Endothelial cell of umbilical vein (primary cell): ENCODE results near the gene TUBD1. TPM values are rescaled to one million over a fixed set of nuclear protein-coding genes. Genes with fewer than 3 reads are reported as not detected.

Experiments used
- BruUV-seq: library from RNA; stranded (reverse); fragments of 400-500 nt; replicated peaks from 2 replicates; lab custom pipeline; 2021; lab: Mats Ljungman, UMichigan
- CTCF ChIA-PET: fragments of 300-600, 350-600 bp; sonication (Branson Sonifier 250); formaldehyde crosslinking; loops from one replicate; lab custom pipeline; 2021; ENCODE audit warnings: antibody characterized with exemption, inconsistent platforms; lab: Charles Lee
- POLR2A ChIA-PET: fragments of 300-600, 350-600 bp; sonication (Branson Sonifier 250); formaldehyde crosslinking; loops from one replicate; lab custom pipeline; 2021; ENCODE audit warnings: antibody characterized with exemption, inconsistent platforms; lab: Charles Lee
- DNase-seq: peaks from one replicate; pipeline ENCODE4 v3.0.0-alpha.2; 2011; ENCODE audit warnings: low read depth, low spot score
- FAIRE-seq: peaks from 2 replicates; lab custom pipeline; 2011; peaks lifted over from hg19 to GRCh38; lab: Jason Lieb, UNC
- H2AFZ ChIP-seq: 2 replicates; pipeline ENCODE4 v1.6.0; 2012; ENCODE audit warnings: low read depth, low read length, control low read depth, inconsistent platforms
- H3K27ac ChIP-seq: 2 replicates; pipeline ENCODE4 v1.5.1; 2011; ENCODE audit warnings: low read depth, mild to moderate bottlenecking, control low read depth, low read length, moderate library complexity; ENCODE audit not compliant: insufficient read depth
- H3K27me3 ChIP-seq, 2 experiments: 2 replicates each; pipeline versions ENCODE4 v1.6.0 to v1.6.1; 2011; ENCODE audit warnings: low read length in 2 of 2, mixed read lengths in 1 of 2; ENCODE audit not compliant: control insufficient read depth in 2 of 2, insufficient read depth in 2 of 2
- H3K36me3 ChIP-seq, 2 experiments: 2 replicates in 1 of 2; 3 replicates in 1 of 2; pipeline ENCODE4 v1.5.1; 2011; ENCODE audit warnings: low read length in 2 of 2, mild to moderate bottlenecking in 1 of 2, moderate library complexity in 1 of 2; ENCODE audit not compliant: control insufficient read depth in 2 of 2, insufficient read depth in 2 of 2; ENCODE audit errors: extremely low read depth in 1 of 2
- H3K4me1 ChIP-seq: 3 replicates; pipeline ENCODE4 v1.5.1; 2011; ENCODE audit warnings: mild to moderate bottlenecking, low read length; ENCODE audit not compliant: control insufficient read depth, insufficient read depth; ENCODE audit errors: extremely low read depth
- H3K4me2 ChIP-seq: 2 replicates; pipeline ENCODE4 v1.6.1; 2011; ENCODE audit warnings: low read length, control low read depth, mixed read lengths; ENCODE audit not compliant: insufficient read depth
- H3K4me3 ChIP-seq, 3 experiments: fragments of 200-600 bp in 1 of 3; sonication (generic), shearing (Covaris generic) in 1 of 3; replicated peaks in 1 of 3; 2 replicates each; pipeline ENCODE4 v1.5.1; 2011 to 2016; ENCODE audit warnings: control low read depth in 3 of 3, low read length in 3 of 3, mild to moderate bottlenecking in 2 of 3, inconsistent platforms in 1 of 3, low read depth in 1 of 3, moderate library complexity in 1 of 3; ENCODE audit not compliant: insufficient read depth in 1 of 3
- H3K79me2 ChIP-seq: 2 replicates; pipeline ENCODE4 v1.6.0; 2012; ENCODE audit warnings: low read length, inconsistent platforms; ENCODE audit not compliant: control insufficient read depth, insufficient read depth
- H3K9ac ChIP-seq: replicated peaks from 2 replicates; pipeline ENCODE3; 2011; ENCODE audit warnings: low read length, control low read depth; ENCODE audit not compliant: insufficient read depth; ENCODE audit errors: extremely low read depth
- H3K9me1 ChIP-seq: replicated peaks from 3 replicates; pipeline ENCODE4 v1.6.0; 2011; ENCODE audit warnings: mild to moderate bottlenecking, low read length; ENCODE audit not compliant: control insufficient read depth, insufficient read depth; ENCODE audit errors: extremely low read depth
- H3K9me3 ChIP-seq: replicated peaks from 2 replicates; pipeline ENCODE4 v1.5.1; 2012; ENCODE audit warnings: low read length, inconsistent platforms; ENCODE audit not compliant: control insufficient read depth, insufficient read depth
- H4K20me1 ChIP-seq: replicated peaks from 2 replicates; pipeline ENCODE3; 2011; ENCODE audit warnings: mild to moderate bottlenecking, low read length; ENCODE audit not compliant: control insufficient read depth, insufficient read depth; ENCODE audit errors: extremely low read depth
- EZH2 ChIP-seq: IDR thresholded peaks from 2 replicates; pipeline ENCODE4 v1.6.1; 2012; ENCODE audit warnings: borderline replicate concordance, low read depth, mild to moderate bottlenecking, moderate library complexity, low read length, inconsistent platforms; ENCODE audit not compliant: severe bottlenecking
- FOS ChIP-seq: IDR thresholded peaks from 2 replicates; pipeline ENCODE4 v1.6.1; 2011; ENCODE audit warnings: mild to moderate bottlenecking, low read length, moderate library complexity, borderline replicate concordance; ENCODE audit not compliant: insufficient read depth
- GATA2 ChIP-seq: IDR thresholded peaks from 2 replicates; pipeline ENCODE4 v1.7.0; 2011; ENCODE audit warnings: low read depth, mild to moderate bottlenecking, moderate library complexity, mixed read lengths, low read length; ENCODE audit not compliant: insufficient read length, insufficient read depth
- JUN ChIP-seq: IDR thresholded peaks from 2 replicates; pipeline ENCODE4 v1.6.1; 2011; ENCODE audit warnings: borderline replicate concordance, low read depth; ENCODE audit not compliant: insufficient read length, insufficient read depth
- POLR2A ChIP-seq: IDR thresholded peaks from 2 replicates; pipeline ENCODE4 v1.6.1; 2012; ENCODE audit warnings: low read depth, mild to moderate bottlenecking, control low read depth, low read length
- POLR2AphosphoS5 ChIP-seq: IDR thresholded peaks from 2 replicates; pipeline ENCODE4 v1.6.1; 2012; ENCODE audit warnings: low read depth, mild to moderate bottlenecking, control low read depth, low read length, moderate library complexity; ENCODE audit not compliant: insufficient read depth
- dilution Hi-C: fragments of 300-500 bp; cut with MboI; formaldehyde crosslinking; loops from one replicate; pipeline ENCODE4 v1.15.0; 2019; ENCODE audit warnings: low sequenced_read_pairs; ENCODE audit not compliant: extremely low pct_ligation_motif_present
- intact Hi-C: fragments of 100-400 bp; cut with micrococcal nuclease; formaldehyde crosslinking; loops from one replicate; pipeline ENCODE4 v1.10.0; 2022
- polyA plus RNA-seq, 4 experiments: library from polyadenylated mRNA; depleted of rRNA in 3 of 4; stranded (reverse) in 3 of 4; unstranded in 1 of 4; fragments of >200 nt; gene quantifications; 2 replicates each; pipeline versions ENCODE4 v1.2.1 to v1.2.3, GENCODE V29; 2011 to 2012; ENCODE audit warnings: missing spikeins in 1 of 4
- total RNA-seq: library from RNA; stranded (reverse); gene quantifications from 2 replicates; pipeline ENCODE4 v1.2.3, GENCODE V29; 2021
- TF ChIP-seq, protein P1 (sequence below): IDR thresholded peaks from 2 replicates; pipeline ENCODE4 v1.6.1; 2011; ENCODE audit not compliant: insufficient read depth, insufficient read length

The TUBD1 gene
- total and polyA plus RNA-seq, 2 donors (not counting 3 experiments of a cell fraction or from before 2014, with no cell fraction given) = 4.9 to 11.3 TPM

DNA sequence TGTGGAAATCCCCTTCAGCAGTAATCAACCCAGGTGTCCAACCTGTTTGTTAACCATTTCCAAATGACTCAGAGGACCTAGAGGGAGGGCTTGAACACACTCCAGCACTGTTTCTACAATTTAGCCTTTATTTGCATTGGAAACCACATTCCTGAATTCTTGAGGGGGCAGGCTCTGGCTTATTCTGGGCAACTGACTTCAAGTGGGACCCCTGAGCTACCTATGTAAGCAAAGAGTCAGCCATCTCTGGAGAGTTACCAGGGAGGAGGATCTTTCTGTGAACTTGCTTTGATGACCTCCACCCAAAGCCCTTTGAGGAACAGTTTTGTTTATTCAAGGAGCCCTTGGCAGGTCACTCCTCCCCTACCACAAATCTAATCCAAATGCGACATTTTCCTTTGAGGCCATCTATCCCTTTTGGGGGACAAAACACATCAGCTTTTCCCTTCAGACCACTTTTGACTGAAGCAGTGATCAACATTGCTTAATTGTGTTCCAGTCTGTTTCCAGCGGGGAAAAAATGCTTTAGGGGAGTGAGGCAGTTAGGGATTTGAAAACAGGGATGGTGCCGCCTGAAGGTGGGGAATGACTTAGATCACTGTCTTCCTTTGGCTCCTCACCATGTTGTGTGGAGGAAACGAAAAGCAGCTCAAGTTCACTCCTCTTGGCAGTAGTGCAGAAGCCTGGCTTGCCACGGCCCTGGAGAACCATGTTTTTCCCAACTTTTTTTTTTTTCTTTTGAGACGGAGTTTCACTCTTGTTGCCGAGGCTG is 46.2 kb downstream of the TUBD1 start:
- no peak for FAIRE-seq

DNA sequence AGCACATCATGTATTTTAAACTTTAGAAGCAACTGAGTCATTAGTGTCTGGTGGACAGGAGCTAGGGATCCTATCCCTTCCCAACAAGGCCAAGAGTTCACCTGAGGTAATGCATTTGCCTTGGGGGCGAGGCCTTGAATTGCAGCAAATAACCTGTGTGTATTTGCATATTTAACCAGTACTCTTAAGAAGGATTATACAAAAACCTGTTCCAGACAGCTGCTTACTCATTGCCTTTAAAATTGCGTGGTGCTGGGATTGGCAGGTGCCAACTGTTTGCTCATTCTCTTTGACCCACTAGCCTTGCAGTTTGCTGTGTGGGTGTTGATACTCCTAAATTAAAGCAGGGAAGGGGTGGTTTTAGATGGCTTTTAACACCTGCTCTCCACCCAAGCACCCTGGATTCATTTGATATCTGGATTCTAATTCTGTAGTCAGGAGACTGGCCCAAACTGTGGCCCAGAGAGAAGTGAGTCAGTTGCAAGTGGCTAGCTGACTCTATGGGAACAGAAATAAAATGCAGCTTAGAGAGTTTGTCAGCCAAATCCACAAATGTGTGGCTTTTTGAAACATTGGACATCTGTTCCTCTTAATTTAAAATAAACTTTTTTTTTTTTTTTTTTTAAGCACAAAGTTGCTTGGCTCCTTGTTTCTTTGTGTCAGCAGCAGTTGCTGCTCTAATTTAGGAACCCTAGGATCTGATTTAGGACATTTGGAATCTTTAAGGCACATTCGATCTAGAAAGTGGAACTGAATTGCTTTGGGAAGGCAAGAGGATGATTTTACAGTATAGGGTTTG is 46.9 kb downstream of the TUBD1 start:
- BruUV-seq = no TSS peak

More for the DNA sequence above, 46.2 kb downstream of the TUBD1 start:
- Histone ChIP-seq H3K4me1 (peaks cover 10% of the 10 kb centered on the region), H3K9me3 (no peaks in the 10 kb centered on the region), H3K36me3 (no peaks in the 10 kb centered on the region), H3K9ac (no peak overlapping the region), H3K27ac (peak overlapping the region; percentile 10), H3K79me2 (no peaks in the 10 kb centered on the region), H3K4me2 (no peak overlapping the region), H3K27me3 (no peaks in the 10 kb centered on the region), H4K20me1 (no peaks in the 10 kb centered on the region), H2AFZ (no peak overlapping the region), H3K9me1 (no peaks in the 10 kb centered on the region), H3K4me3 (no peak overlapping the region)
- dilution Hi-C loops = no loop called here
- ChIA-PET CTCF (interaction anchor here (0.9 to 6.4 kb wide), 4 partner anchors 13 to 101 kb away, joined by 3 to 55 read pairs (median 32); no protein-coding TSS in a partner anchor), POLR2A (interaction anchor here (0.6 to 12.6 kb wide), 7 partner anchors 9 to 96 kb away, joined by 3 to 224 read pairs (median 6); no protein-coding TSS in a partner anchor)
- DNase-seq = peak; percentile 74
- no peak for TF ChIP-seq FOS
- no peak for TF ChIP-seq GATA2
- peak; percentile 16 for TF ChIP-seq JUN
- no peak for TF ChIP-seq POLR2A
- TF ChIP-seq EZH2 = no peak
- TF ChIP-seq POLR2AphosphoS5 = no peak
- intact Hi-C loops = no loop called here
- BruUV-seq = no TSS peak

More for the DNA sequence above, 46.9 kb downstream of the TUBD1 start:
- peaks cover 7% of the 10 kb centered on the region for H3K79me2 ChIP-seq
- peaks cover 2 to 4% of the 10 kb centered on the region in 2 experiments for H3K36me3 ChIP-seq
- H3K4me2 ChIP-seq = no peak overlapping the region
- ChIA-PET CTCF (interaction anchor here (0.7 to 6.4 kb wide), 6 partner anchors 11 to 101 kb away, joined by 3 to 55 read pairs (median 9); no protein-coding TSS in a partner anchor), POLR2A (interaction anchor here (0.6 to 12.6 kb wide), 12 partner anchors 9 to 282 kb away, joined by 3 to 224 read pairs (median 4); no protein-coding TSS in a partner anchor)
- H4K20me1 ChIP-seq = no peaks in the 10 kb centered on the region
- TF ChIP-seq POLR2A = peak; percentile 55
- TF ChIP-seq POLR2AphosphoS5 = peak; percentile 55
- TF ChIP-seq, protein P1, sequence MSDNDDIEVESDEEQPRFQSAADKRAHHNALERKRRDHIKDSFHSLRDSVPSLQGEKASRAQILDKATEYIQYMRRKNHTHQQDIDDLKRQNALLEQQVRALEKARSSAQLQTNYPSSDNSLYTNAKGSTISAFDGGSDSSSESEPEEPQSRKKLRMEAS = no peak
- FAIRE-seq = no peak
- peak overlapping the region; percentile 51 for H3K27ac ChIP-seq
- H3K27me3 ChIP-seq = no peaks in the 10 kb centered on the region
- H2AFZ ChIP-seq = no peak overlapping the region
- no peaks in the 10 kb centered on the region for H3K9me1 ChIP-seq
- peak; percentile 74 for DNase-seq
- intact Hi-C loops = no loop called here
- no peak overlapping the region for H3K9ac ChIP-seq
- H3K4me1 ChIP-seq = peaks cover 10% of the 10 kb centered on the region
- dilution Hi-C loops = no loop called here
- no peaks in the 10 kb centered on the region for H3K9me3 ChIP-seq
- no peak overlapping the region for H3K4me3 ChIP-seq
